Inflammatory macrophage (primary cell): Measurements from ENCODE around the gene PRIMA1.

Experiments
- DNase-seq, 2 donors: peaks; one replicate each; pipeline ENCODE4 v3.0.0-alpha.2; 2020 to 2022

PRIMA1 gene

GRCh38 chr14:93729993-93730392 lies 58.3 kb downstream of the PRIMA1 start:
- no peak for DNase-seq

- DNase-seq, result no peak
These were observed 59.7 kb downstream of the PRIMA1 start for GRCh38 chr14:93728651-93729016.

GRCh38 chr14:93727917-93728650 lies 60.2 kb downstream of the PRIMA1 start:
- no peak for DNase-seq

- no peak for DNase-seq
These were observed 61.1 kb downstream of the PRIMA1 start for GRCh38 chr14:93727039-93727740.

GRCh38 chr14:93725993-93726392 lies 62.3 kb downstream of the PRIMA1 start:
- no peak for DNase-seq

- DNase-seq, result no peak
These were observed 63.2 kb downstream of the PRIMA1 start for GRCh38 chr14:93725002-93725582.

- DNase-seq, result no peak
These were observed 65.3 kb downstream of the PRIMA1 start for GRCh38 chr14:93723001-93723400.

GRCh38 chr14:93720981-93721483 lies 67.3 kb downstream of the PRIMA1 start:
- no peak for DNase-seq

GRCh38 chr14:93720076-93720815 lies 68.0 kb downstream of the PRIMA1 start:
- DNase-seq, result no peak

- DNase-seq, result no peak
These were observed 69.0 kb downstream of the PRIMA1 start for GRCh38 chr14:93719256-93719655.

- no peak for DNase-seq
These were observed 70.5 kb downstream of the PRIMA1 start for GRCh38 chr14:93717668-93718320.

GRCh38 chr14:93716746-93717667 lies 71.3 kb downstream of the PRIMA1 start:
- DNase-seq, result no peak

- DNase-seq, result peak; percentile 57 to 68
These were observed 72.1 kb downstream of the PRIMA1 start for GRCh38 chr14:93716002-93716745.

GRCh38 chr14:93715279-93715927 lies 72.9 kb downstream of the PRIMA1 start:
- DNase-seq, result no peak

GRCh38 chr14:93714605-93715004 lies 73.7 kb downstream of the PRIMA1 start:
- DNase-seq, result no peak

GRCh38 chr14:93713726-93714405 lies 74.4 kb downstream of the PRIMA1 start:
- no peak for DNase-seq

- no peak for DNase-seq
These were observed 75.2 kb downstream of the PRIMA1 start for GRCh38 chr14:93712838-93713724.
